IPS-11a (cell line): ENCODE results near the gene NNMT.

Experiments
- H3K4me3 ChIP-seq: one replicate; pipeline ENCODE4 v1.5.1; 2013; ENCODE audit warnings: low read depth, low read length, control low read depth

The NNMT gene

GRCh38 chr11:114295676-114296604 lies at the start of gene NNMT:
NNMT (plus strand) TSS chr11:114296399; CDS start chr11:114296557, 158 bp downstream.
- H3K4me3 ChIP-seq, result no peak within 1 kb of the TSS

GRCh38 chr11:114247070-114247789 lies 49.0 kb upstream of the NNMT start:
- no peak overlapping the region for H3K4me3 ChIP-seq

- H3K4me3 ChIP-seq, result no peak overlapping the region
These were observed 46.0 kb upstream of the NNMT start for GRCh38 chr11:114250180-114250579.

- no peak overlapping the region for H3K4me3 ChIP-seq
These were observed 45.0 kb upstream of the NNMT start for GRCh38 chr11:114250993-114251814.

GRCh38 chr11:114251815-114252337 lies 44.3 kb upstream of the NNMT start:
- H3K4me3 ChIP-seq, result no peak overlapping the region

GRCh38 chr11:114252767-114253166 lies 43.4 kb upstream of the NNMT start:
- no peak overlapping the region for H3K4me3 ChIP-seq

GRCh38 chr11:114253771-114254170 lies 42.4 kb upstream of the NNMT start:
- no peak overlapping the region for H3K4me3 ChIP-seq

- H3K4me3 ChIP-seq, result no peak overlapping the region
These were observed 41.5 kb upstream of the NNMT start for GRCh38 chr11:114254571-114255146.

GRCh38 chr11:114255289-114255688 lies 40.9 kb upstream of the NNMT start:
- no peak overlapping the region for H3K4me3 ChIP-seq

- H3K4me3 ChIP-seq, result no peak overlapping the region
These were observed 39.8 kb upstream of the NNMT start for GRCh38 chr11:114256176-114256966.

GRCh38 chr11:114256967-114257286 lies 39.3 kb upstream of the NNMT start:
- H3K4me3 ChIP-seq, result no peak overlapping the region

- no peak overlapping the region for H3K4me3 ChIP-seq
These were observed 38.3 kb upstream of the NNMT start for GRCh38 chr11:114257621-114258558.

- H3K4me3 ChIP-seq, result no peak overlapping the region
These were observed 37.5 kb upstream of the NNMT start for GRCh38 chr11:114258696-114259095.

- H3K4me3 ChIP-seq, result no peak overlapping the region
These were observed 37.1 kb upstream of the NNMT start for GRCh38 chr11:114259124-114259526.

- no peak overlapping the region for H3K4me3 ChIP-seq
These were observed 36.6 kb upstream of the NNMT start for GRCh38 chr11:114259551-114259983.

GRCh38 chr11:114260077-114260476 lies 36.1 kb upstream of the NNMT start:
- H3K4me3 ChIP-seq, result no peak overlapping the region

GRCh38 chr11:114260483-114260882 lies 35.7 kb upstream of the NNMT start:
- H3K4me3 ChIP-seq, result no peak overlapping the region

GRCh38 chr11:114261791-114262190 lies 34.4 kb upstream of the NNMT start:
- H3K4me3 ChIP-seq, result no peak overlapping the region
